ENCODE data around the gene WWOX.
A peak's percentile ranks its signal among the peaks of the same experiment; 100 is the strongest.

WWOX gene

DNA sequence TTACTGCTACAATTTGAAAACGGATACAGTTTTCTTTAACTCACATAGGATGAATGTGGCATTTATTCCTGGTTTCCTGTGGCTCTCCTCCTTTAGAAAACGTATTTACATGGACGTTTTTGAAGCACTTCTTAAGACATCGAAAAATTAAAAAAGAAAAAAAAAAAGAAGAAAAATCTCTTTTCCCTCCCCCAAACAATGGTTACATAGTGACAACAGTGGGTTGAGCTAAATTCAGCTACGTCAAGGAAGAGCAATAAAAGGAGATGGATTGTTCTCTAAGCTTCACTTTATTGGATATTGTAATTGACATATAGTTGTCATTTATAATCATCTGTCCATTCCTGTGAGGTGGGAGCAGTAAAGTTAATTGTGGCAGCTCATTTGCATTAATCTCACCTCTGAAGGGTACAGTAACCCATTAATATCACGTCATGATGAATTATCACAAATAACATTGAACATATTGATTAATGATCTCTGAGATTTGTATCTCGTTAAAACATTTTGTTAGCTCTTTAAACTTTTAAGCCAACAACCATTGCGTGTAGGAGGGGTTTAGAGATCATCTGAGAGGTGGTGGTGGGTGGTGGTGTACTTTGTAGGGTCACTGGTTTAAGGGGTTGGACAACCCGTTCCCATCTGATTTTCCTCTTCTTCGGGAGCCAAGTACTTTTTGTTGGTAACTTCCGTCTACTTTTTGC is 184.2 kb downstream of the WWOX start:
- H3K18ac ChIP-seq (ENCODE audit: low read length) = no peak overlapping the region
- H3K27ac ChIP-seq (ENCODE audit: low read depth, low read length) = no peak overlapping the region
- H3K79me2 ChIP-seq (ENCODE audit: control insufficient read depth, insufficient read depth, low read length, poor library complexity) = no peaks in the 10 kb centered on the region
- H3K36me3 ChIP-seq (ENCODE audit: control insufficient read depth in 1 of 2, insufficient read depth in 2 of 2, low read length in 2 of 2) = no peaks in the 10 kb centered on the region
- no peak for DNase-seq
- no peak overlapping the region for H2BK5ac ChIP-seq (ENCODE audit: low read depth, low read length, poor library complexity)
- no peaks in the 10 kb centered on the region for H3K9me3 ChIP-seq (ENCODE audit: insufficient read depth, low read depth, low read length)
- no peaks in the 10 kb centered on the region for H3K4me1 ChIP-seq (ENCODE audit: control insufficient read depth in 1 of 2, insufficient read depth in 2 of 2, low read length in 2 of 2)
- H3K23ac ChIP-seq (ENCODE audit: low read length) = no peak overlapping the region
- no peak overlapping the region for H3K9ac ChIP-seq (ENCODE audit: low read length)
- H3K79me1 ChIP-seq (ENCODE audit: low read length) = peaks cover 1% of the 10 kb centered on the region
- H3K4me2 ChIP-seq (ENCODE audit: low read length) = no peak overlapping the region
- no peak overlapping the region for H2BK12ac ChIP-seq (ENCODE audit: low read length)
- H3K4ac ChIP-seq (ENCODE audit: low read depth, low read length) = no peak overlapping the region
- WGBS (ENCODE audit: extremely low coverage, insufficient coverage, insufficient read length) = no CpG with 5 or more reads among the region's 11 CpGs
- no peak overlapping the region for H4K91ac ChIP-seq (ENCODE audit: low read depth, low read length)
- no peak overlapping the region for H2AFZ ChIP-seq (ENCODE audit: insufficient read depth, low read length, poor library complexity)
- H4K8ac ChIP-seq (ENCODE audit: low read depth, low read length) = no peak overlapping the region
- H2AK5ac ChIP-seq (ENCODE audit: low read length) = no peak overlapping the region
- no peak overlapping the region for H3K14ac ChIP-seq (ENCODE audit: low read length)
- H3K4me3 ChIP-seq (ENCODE audit: low read depth, low read length) = no peak overlapping the region
- H3K27me3 ChIP-seq (ENCODE audit: insufficient read depth, low read length) = no peaks in the 10 kb centered on the region
- no peak overlapping the region for H2BK120ac ChIP-seq (ENCODE audit: insufficient read depth, low read length, poor library complexity)
- H4K12ac ChIP-seq (ENCODE audit: low read depth, low read length) = no peak overlapping the region

DNA sequence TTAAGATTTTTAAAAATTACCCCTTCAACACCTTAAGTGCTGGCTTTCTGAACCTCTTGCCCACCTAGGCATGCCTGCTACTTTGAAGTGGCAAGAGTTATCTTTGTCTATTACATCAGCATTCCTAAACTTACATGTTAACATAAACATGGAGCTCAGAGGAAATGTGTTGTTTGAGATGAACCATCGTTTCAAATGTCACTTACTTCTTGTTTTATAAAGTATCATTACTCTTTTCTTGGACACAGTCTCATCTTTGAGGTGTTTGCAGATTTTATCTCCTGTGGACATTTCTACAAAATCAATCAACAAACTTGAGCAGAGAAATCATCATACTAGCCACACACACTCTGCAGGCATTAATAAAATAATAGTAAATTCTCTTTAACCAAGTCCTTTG is 184.9 kb downstream of the WWOX start:
- no peaks in the 10 kb centered on the region for H3K27me3 ChIP-seq (ENCODE audit: insufficient read depth, low read length)
- H3K9me3 ChIP-seq (ENCODE audit: insufficient read depth, low read depth, low read length) = no peaks in the 10 kb centered on the region
- H2BK5ac ChIP-seq (ENCODE audit: low read depth, low read length, poor library complexity) = no peak overlapping the region
- H3K4me2 ChIP-seq (ENCODE audit: low read length) = no peak overlapping the region
- H3K18ac ChIP-seq (ENCODE audit: low read length) = no peak overlapping the region
- H2BK120ac ChIP-seq (ENCODE audit: insufficient read depth, low read length, poor library complexity) = no peak overlapping the region
- no peak overlapping the region for H3K14ac ChIP-seq (ENCODE audit: low read length)
- no peak for DNase-seq
- no peak overlapping the region for H3K23ac ChIP-seq (ENCODE audit: low read length)
- H2AFZ ChIP-seq (ENCODE audit: insufficient read depth, low read length, poor library complexity) = no peak overlapping the region
- no peak overlapping the region for H3K27ac ChIP-seq (ENCODE audit: low read depth, low read length)
- H3K4me1 ChIP-seq (ENCODE audit: control insufficient read depth in 1 of 2, insufficient read depth in 2 of 2, low read length in 2 of 2) = no peaks in the 10 kb centered on the region
- no CpG with 5 or more reads among the region's 1 CpG for WGBS (ENCODE audit: extremely low coverage, insufficient coverage, insufficient read length)
- no peak overlapping the region for H4K12ac ChIP-seq (ENCODE audit: low read depth, low read length)
- H3K4me3 ChIP-seq (ENCODE audit: low read depth, low read length) = no peak overlapping the region
- no peak overlapping the region for H3K4ac ChIP-seq (ENCODE audit: low read depth, low read length)
- H3K36me3 ChIP-seq (ENCODE audit: control insufficient read depth in 1 of 2, insufficient read depth in 2 of 2, low read length in 2 of 2) = no peaks in the 10 kb centered on the region
- no peak overlapping the region for H4K91ac ChIP-seq (ENCODE audit: low read depth, low read length)
- H4K8ac ChIP-seq (ENCODE audit: low read depth, low read length) = no peak overlapping the region
- no peak overlapping the region for H2AK5ac ChIP-seq (ENCODE audit: low read length)
- peaks cover 1% of the 10 kb centered on the region for H3K79me1 ChIP-seq (ENCODE audit: low read length)
- no peak overlapping the region for H3K9ac ChIP-seq (ENCODE audit: low read length)
- H3K79me2 ChIP-seq (ENCODE audit: control insufficient read depth, insufficient read depth, low read length, poor library complexity) = no peaks in the 10 kb centered on the region
- H2BK12ac ChIP-seq (ENCODE audit: low read length) = no peak overlapping the region

DNA sequence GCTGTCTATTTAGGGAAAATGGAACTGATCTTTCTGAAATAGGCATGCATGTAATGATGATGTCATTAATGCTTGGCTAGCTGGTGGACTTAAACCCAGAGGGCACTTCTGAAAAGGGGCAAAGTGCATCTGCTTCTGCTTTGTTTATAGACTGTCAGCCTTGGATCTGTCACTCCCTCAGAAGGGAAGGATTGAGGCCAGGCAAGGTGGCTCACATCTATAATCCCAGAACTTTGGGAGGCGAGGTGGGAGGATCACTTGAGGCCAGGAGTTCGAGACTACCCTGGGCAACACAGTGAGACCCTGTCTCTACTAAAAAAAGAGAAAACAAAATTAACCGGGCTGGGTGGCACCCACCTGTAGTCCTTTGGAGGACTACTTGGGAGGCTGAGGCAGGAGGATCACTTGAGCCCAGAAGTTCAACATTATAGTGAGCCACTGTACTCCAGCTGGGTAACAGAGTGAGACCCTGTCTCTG is 185.5 kb downstream of the WWOX start:
- Histone ChIP-seq H2AK5ac (ENCODE audit: low read length) (no peak overlapping the region), H2BK5ac (ENCODE audit: low read depth, low read length, poor library complexity) (no peak overlapping the region), H3K18ac (ENCODE audit: low read length) (no peak overlapping the region), H3K79me1 (ENCODE audit: low read length) (peaks cover 1% of the 10 kb centered on the region), H3K23ac (ENCODE audit: low read length) (no peak overlapping the region), H3K9ac (ENCODE audit: low read length) (no peak overlapping the region), H3K27ac (ENCODE audit: low read depth, low read length) (no peak overlapping the region), H3K4me3 (ENCODE audit: low read depth, low read length) (no peak overlapping the region), H3K9me3 (ENCODE audit: insufficient read depth, low read depth, low read length) (no peaks in the 10 kb centered on the region), H3K36me3 (ENCODE audit: control insufficient read depth in 1 of 2, insufficient read depth in 2 of 2, low read length in 2 of 2) (no peaks in the 10 kb centered on the region), H4K12ac (ENCODE audit: low read depth, low read length) (no peak overlapping the region), H3K4ac (ENCODE audit: low read depth, low read length) (no peak overlapping the region), H3K4me2 (ENCODE audit: low read length) (no peak overlapping the region), H3K14ac (ENCODE audit: low read length) (no peak overlapping the region), H4K91ac (ENCODE audit: low read depth, low read length) (no peak overlapping the region), H2AFZ (ENCODE audit: insufficient read depth, low read length, poor library complexity) (no peak overlapping the region), H2BK120ac (ENCODE audit: insufficient read depth, low read length, poor library complexity) (no peak overlapping the region), H3K27me3 (ENCODE audit: insufficient read depth, low read length) (no peaks in the 10 kb centered on the region), H4K8ac (ENCODE audit: low read depth, low read length) (no peak overlapping the region), H2BK12ac (ENCODE audit: low read length) (no peak overlapping the region), H3K79me2 (ENCODE audit: control insufficient read depth, insufficient read depth, low read length, poor library complexity) (no peaks in the 10 kb centered on the region), H3K4me1 (ENCODE audit: control insufficient read depth in 1 of 2, insufficient read depth in 2 of 2, low read length in 2 of 2) (peaks cover 0 to 1% of the 10 kb centered on the region in 2 experiments)
- no CpG with 5 or more reads among the region's 3 CpGs for WGBS (ENCODE audit: extremely low coverage, insufficient coverage, insufficient read length)
- DNase-seq = peak in 1 of 2 donors; percentile 35

DNA sequence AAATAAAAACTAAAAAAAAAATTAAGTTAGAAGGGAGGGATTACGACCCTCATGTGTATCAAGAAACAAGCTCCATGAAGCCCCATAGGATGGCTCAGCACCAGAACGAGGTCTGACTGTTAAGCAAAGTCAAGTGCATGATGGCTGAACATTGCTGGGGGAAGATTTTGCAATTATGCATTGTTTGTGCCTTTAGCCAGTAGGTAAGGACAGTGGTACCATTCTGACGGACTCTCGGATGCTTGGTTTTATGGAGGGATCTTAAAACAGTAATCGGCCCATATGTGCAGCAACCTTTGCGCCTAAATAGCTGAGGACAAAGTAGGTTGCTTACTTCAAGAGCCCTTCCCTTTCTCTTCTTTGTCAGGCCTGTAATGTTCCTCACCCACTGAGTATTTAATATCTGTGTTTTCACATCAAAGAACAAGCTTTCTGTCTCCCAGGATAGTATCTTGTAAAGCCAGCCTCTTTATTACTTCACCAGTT is 186.0 kb downstream of the WWOX start:
- no peak overlapping the region for H3K4me2 ChIP-seq (ENCODE audit: low read length)
- DNase-seq = no peak
- no peak overlapping the region for H3K23ac ChIP-seq (ENCODE audit: low read length)
- no peak overlapping the region for H4K12ac ChIP-seq (ENCODE audit: low read depth, low read length)
- H3K27ac ChIP-seq (ENCODE audit: low read depth, low read length) = no peak overlapping the region
- no peak overlapping the region for H3K9ac ChIP-seq (ENCODE audit: low read length)
- no peaks in the 10 kb centered on the region for H3K9me3 ChIP-seq (ENCODE audit: insufficient read depth, low read depth, low read length)
- no peak overlapping the region for H4K8ac ChIP-seq (ENCODE audit: low read depth, low read length)
- H2BK120ac ChIP-seq (ENCODE audit: insufficient read depth, low read length, poor library complexity) = no peak overlapping the region
- no CpG with 5 or more reads among the region's 6 CpGs for WGBS (ENCODE audit: extremely low coverage, insufficient coverage, insufficient read length)
- peaks cover 1% of the 10 kb centered on the region for H3K79me1 ChIP-seq (ENCODE audit: low read length)
- H4K91ac ChIP-seq (ENCODE audit: low read depth, low read length) = no peak overlapping the region
- no peaks in the 10 kb centered on the region for H3K79me2 ChIP-seq (ENCODE audit: control insufficient read depth, insufficient read depth, low read length, poor library complexity)
- H3K18ac ChIP-seq (ENCODE audit: low read length) = no peak overlapping the region
- H3K4ac ChIP-seq (ENCODE audit: low read depth, low read length) = no peak overlapping the region
- no peak overlapping the region for H3K14ac ChIP-seq (ENCODE audit: low read length)
- no peaks in the 10 kb centered on the region for H3K36me3 ChIP-seq (ENCODE audit: control insufficient read depth in 1 of 2, insufficient read depth in 2 of 2, low read length in 2 of 2)
- H3K4me3 ChIP-seq (ENCODE audit: low read depth, low read length) = no peak overlapping the region
- no peak overlapping the region for H2BK5ac ChIP-seq (ENCODE audit: low read depth, low read length, poor library complexity)
- H3K4me1 ChIP-seq (ENCODE audit: control insufficient read depth in 1 of 2, insufficient read depth in 2 of 2, low read length in 2 of 2) = peaks cover 0 to 2% of the 10 kb centered on the region in 2 experiments
- no peaks in the 10 kb centered on the region for H3K27me3 ChIP-seq (ENCODE audit: insufficient read depth, low read length)
- H2AK5ac ChIP-seq (ENCODE audit: low read length) = no peak overlapping the region
- H2AFZ ChIP-seq (ENCODE audit: insufficient read depth, low read length, poor library complexity) = no peak overlapping the region
- H2BK12ac ChIP-seq (ENCODE audit: low read length) = no peak overlapping the region
